GM23248 (cell line): ENCODE data around the gene LYSMD3. TPM values are rescaled to one million over a fixed set of nuclear protein-coding genes. Genes with fewer than 3 reads are reported as not detected.

Source experiments
- DNase-seq: peaks from one replicate; pipeline ENCODE4 v3.0.0-alpha.2; 2015
- H2AFZ ChIP-seq: fragments of 200-600 bp; sonication (generic); 2 replicates; pipeline ENCODE4 v1.6.1; 2016; ENCODE audit warnings: antibody characterized with exemption
- H3F3A ChIP-seq: fragments of 200-600 bp; sonication (generic); 2 replicates; pipeline ENCODE4 v1.6.1; 2016; ENCODE audit warnings: mild to moderate bottlenecking, antibody characterized with exemption, mixed run types; ENCODE audit not compliant: insufficient read depth
- H3K27ac ChIP-seq: fragments of 200-600 bp; sonication (generic); 2 replicates; pipeline ENCODE4 v1.5.1; 2016; ENCODE audit warnings: mild to moderate bottlenecking
- H3K27me3 ChIP-seq: fragments of 200-600 bp; sonication (generic); replicated peaks from 2 replicates; pipeline ENCODE4 v1.6.1; 2016; ENCODE audit warnings: mild to moderate bottlenecking; ENCODE audit not compliant: insufficient read depth
- H3K36me3 ChIP-seq: fragments of 200-600 bp; sonication (generic); 2 replicates; pipeline ENCODE4 v1.6.1; 2016; ENCODE audit warnings: low read depth, mild to moderate bottlenecking
- H3K4me1 ChIP-seq: fragments of 200-600 bp; sonication (generic); 2 replicates; pipeline ENCODE4 v1.6.1; 2016; ENCODE audit warnings: mild to moderate bottlenecking; ENCODE audit not compliant: insufficient read depth
- H3K4me2 ChIP-seq: fragments of 200-600 bp; sonication (generic); one replicate; pipeline ENCODE4 v1.6.1; 2016; ENCODE audit warnings: mild to moderate bottlenecking; ENCODE audit not compliant: unreplicated experiment
- H3K4me3 ChIP-seq: fragments of 200-600 bp; sonication (generic); 2 replicates; pipeline ENCODE4 v1.5.1; 2016; ENCODE audit warnings: mild to moderate bottlenecking
- H3K79me2 ChIP-seq: fragments of 200-600 bp; sonication (generic); 2 replicates; pipeline ENCODE4 v1.6.1; 2016; ENCODE audit warnings: mild to moderate bottlenecking; ENCODE audit not compliant: insufficient read depth
- H3K9ac ChIP-seq: fragments of 200-600 bp; sonication (generic); 2 replicates; pipeline ENCODE4 v1.6.1; 2016; ENCODE audit warnings: mild to moderate bottlenecking
- H3K9me2 ChIP-seq: fragments of 200-600 bp; sonication (generic); 2 replicates; pipeline ENCODE4 v1.6.1; 2016; ENCODE audit warnings: mixed run types, mild to moderate bottlenecking, moderate library complexity; ENCODE audit not compliant: insufficient read depth
- H3K9me3 ChIP-seq: fragments of 200-600 bp; sonication (generic); one replicate; pipeline ENCODE4 v1.6.1; 2017; ENCODE audit warnings: low read depth
- H4K20me1 ChIP-seq: fragments of 200-600 bp; sonication (generic); 2 replicates; pipeline ENCODE4 v1.6.0; 2016; ENCODE audit not compliant: insufficient read depth
- EZH2 ChIP-seq: fragments of 200-600 bp; sonication (generic); IDR thresholded peaks from 2 replicates; pipeline ENCODE4 v1.6.1; 2018; ENCODE audit warnings: antibody characterized with exemption, mild to moderate bottlenecking; ENCODE audit not compliant: insufficient read depth, poor library complexity, severe bottlenecking
- EZH2phosphoT487 ChIP-seq: fragments of 200-600 bp; sonication (generic); IDR thresholded peaks from 2 replicates; pipeline ENCODE4 v1.6.1; 2018; ENCODE audit warnings: antibody characterized with exemption, moderate library complexity, mild to moderate bottlenecking, low read depth; ENCODE audit not compliant: insufficient read depth
- WGBS, 2 experiments: methylation state at CpG; one replicate each; pipeline ENCODE4 v1.1.6; 2015 to 2017; ENCODE audit warnings: low lambda C conversion rate in 2 of 2, low coverage in 1 of 2; ENCODE audit errors: missing lambda C conversion rate in 2 of 2; 5-methylcytosine and 5-hydroxymethylcytosine counted together
- in situ Hi-C: fragments of 300-500 bp; cut with MboI; formaldehyde crosslinking; loops from 2 replicates; pipeline ENCODE4 v1.15.0; 2020
- polyA plus RNA-seq: library from polyadenylated mRNA; unstranded; fragments of >200 nt; fragmentation: Nextera tagmentation; extraction: Ambion mirVana; gene quantifications from 2 replicates; pipeline ENCODE4 v1.2.1, GENCODE V29; 2016
- total RNA-seq: library from RNA; depleted of rRNA; stranded (reverse); fragments of >200 nt; shearing (Covaris generic); gene quantifications from 2 replicates; pipeline ENCODE4 v1.2.3, GENCODE V29; 2014

The LYSMD3 gene
- total and polyA plus RNA-seq, 2 experiments from 2014 or later: 20.1 to 22.6 TPM

DNA sequence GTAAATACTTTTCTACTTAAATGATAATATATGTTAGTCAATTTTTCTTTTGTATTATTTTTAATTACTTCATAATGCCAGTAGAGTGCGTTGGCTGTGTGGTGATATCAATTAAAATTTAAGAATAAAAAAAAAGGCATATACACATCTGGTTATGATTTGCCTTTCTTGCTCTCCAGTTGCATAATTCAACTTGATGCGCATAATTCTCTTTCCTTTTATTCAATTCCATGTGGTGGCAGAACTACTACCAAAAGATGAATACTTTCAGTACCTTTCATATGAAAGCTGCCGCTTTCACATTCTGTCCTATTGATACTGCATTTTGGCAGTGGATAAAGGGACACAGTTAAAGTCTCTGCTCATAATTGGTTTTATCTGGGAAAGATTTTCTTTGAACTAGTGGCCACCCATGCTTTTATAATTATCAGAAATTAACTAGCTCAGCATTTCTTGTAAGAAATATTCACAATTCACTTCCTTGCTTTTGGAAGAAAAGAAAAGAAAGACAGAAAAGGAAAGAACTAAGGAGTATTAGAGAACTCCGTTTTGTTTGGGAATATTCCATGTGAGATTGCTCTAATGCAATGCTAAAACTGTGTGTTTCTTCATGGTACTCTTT, 16.9 kb upstream of the LYSMD3 start:
- H3F3A ChIP-seq: no peaks in the 10 kb centered on the region
- H3K4me2 ChIP-seq: no peak overlapping the region
- no peaks in the 10 kb centered on the region for H3K79me2 ChIP-seq
- peak; percentile 28 for DNase-seq
- H3K4me3 ChIP-seq: no peak overlapping the region
- no peak overlapping the region for H3K27ac ChIP-seq
- H2AFZ ChIP-seq: no peak overlapping the region
- TF ChIP-seq EZH2 (no peak), EZH2phosphoT487 (no peak)
- H3K9me2 ChIP-seq: no peaks in the 10 kb centered on the region
- 4 to 5% methylated on average over 4 of the region's 4 CpGs for WGBS, 2 experiments
- H3K9ac ChIP-seq: no peak overlapping the region
- in situ Hi-C loops: no loop called here
- H3K27me3 ChIP-seq: peaks cover 30% of the 10 kb centered on the region; the same call in 1 of the 2 replicates
- no peaks in the 10 kb centered on the region for H4K20me1 ChIP-seq
- no peaks in the 10 kb centered on the region for H3K36me3 ChIP-seq
- no peaks in the 10 kb centered on the region for H3K4me1 ChIP-seq
- H3K9me3 ChIP-seq: no peaks in the 10 kb centered on the region

DNA sequence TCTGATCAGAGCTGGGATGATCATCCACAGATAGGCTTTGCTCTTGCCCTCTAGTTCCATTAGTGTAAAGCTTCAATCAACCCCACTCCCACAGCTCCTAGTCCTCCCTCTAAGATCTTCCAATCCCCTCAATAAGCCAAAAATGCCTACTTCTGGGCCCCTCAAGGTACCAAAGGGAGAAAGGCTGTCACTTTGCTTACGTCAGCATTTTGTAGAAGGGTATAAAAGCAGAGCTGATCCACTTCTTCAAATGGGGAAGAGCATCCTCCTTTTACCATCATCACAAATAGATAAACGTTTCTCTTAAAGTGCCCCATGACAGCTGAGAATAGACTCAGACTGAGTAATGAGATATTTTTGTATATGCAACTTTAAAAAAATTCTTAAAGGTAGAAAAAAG, 16.1 kb upstream of the LYSMD3 start:
- no peak overlapping the region for H3K27ac ChIP-seq
- no peaks in the 10 kb centered on the region for H3K9me3 ChIP-seq
- WGBS, 2 experiments: 33 to 40% methylated on average over 2 of the region's 2 CpGs
- in situ Hi-C loops: no loop called here
- no peak for DNase-seq
- no peaks in the 10 kb centered on the region for H3K9me2 ChIP-seq
- H3K4me1 ChIP-seq: no peaks in the 10 kb centered on the region
- no peak overlapping the region for H3K9ac ChIP-seq
- peaks cover 30% of the 10 kb centered on the region; the same call in 1 of the 2 replicates for H3K27me3 ChIP-seq
- no peak for TF ChIP-seq EZH2
- no peak for TF ChIP-seq EZH2phosphoT487
- H3K79me2 ChIP-seq: no peaks in the 10 kb centered on the region
- no peaks in the 10 kb centered on the region for H3F3A ChIP-seq
- H3K4me3 ChIP-seq: no peak overlapping the region
- no peaks in the 10 kb centered on the region for H3K36me3 ChIP-seq
- H3K4me2 ChIP-seq: no peak overlapping the region
- H2AFZ ChIP-seq: no peak overlapping the region
- no peaks in the 10 kb centered on the region for H4K20me1 ChIP-seq

DNA sequence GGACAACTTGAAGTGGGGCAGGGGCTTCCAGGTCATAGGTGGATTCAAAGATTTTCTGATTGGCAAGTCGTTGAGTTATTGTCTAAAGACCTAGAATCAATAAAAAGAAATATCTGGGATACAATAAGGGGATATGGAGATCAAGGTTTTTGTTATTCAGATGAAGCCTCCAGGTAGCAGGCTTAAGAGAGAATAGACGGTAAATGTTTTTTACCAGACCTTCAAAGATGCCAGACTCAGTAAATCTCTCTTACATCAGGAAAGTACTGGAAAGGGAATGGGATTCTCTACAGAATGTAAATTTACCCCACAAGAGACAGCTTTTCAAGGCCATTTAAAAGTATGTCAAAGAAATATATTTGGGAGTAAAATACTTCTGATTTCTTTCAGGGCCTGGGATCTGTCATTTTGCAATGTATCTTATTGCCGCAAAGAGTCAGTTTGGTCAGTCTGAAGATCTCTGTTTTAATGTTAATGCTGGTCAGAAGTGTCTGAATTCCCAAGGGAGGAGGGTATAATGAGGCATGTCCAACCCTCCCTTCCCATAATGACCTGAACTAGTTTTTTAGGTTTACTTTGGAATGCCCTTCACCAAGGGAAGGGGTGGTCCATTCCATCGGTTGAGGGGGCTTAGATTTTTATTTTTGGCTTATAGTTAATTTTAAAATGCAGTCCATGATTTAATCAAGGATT, 13.6 kb upstream of the LYSMD3 start:
- in situ Hi-C loops: no loop called here
- Histone ChIP-seq H3K4me3 (no peak overlapping the region), H3K9ac (no peak overlapping the region), H2AFZ (no peak overlapping the region), H3K4me2 (no peak overlapping the region), H4K20me1 (no peaks in the 10 kb centered on the region), H3K27ac (no peak overlapping the region), H3K4me1 (no peaks in the 10 kb centered on the region), H3K36me3 (no peaks in the 10 kb centered on the region), H3K79me2 (no peaks in the 10 kb centered on the region), H3F3A (no peaks in the 10 kb centered on the region), H3K27me3 (peaks cover 25% of the 10 kb centered on the region; the same call in 1 of the 2 replicates), H3K9me3 (no peaks in the 10 kb centered on the region), H3K9me2 (no peaks in the 10 kb centered on the region)
- no peak for DNase-seq
- 40% methylated on average over 4 of the region's 4 CpGs for WGBS, 2 experiments
- TF ChIP-seq EZH2: no peak

DNA sequence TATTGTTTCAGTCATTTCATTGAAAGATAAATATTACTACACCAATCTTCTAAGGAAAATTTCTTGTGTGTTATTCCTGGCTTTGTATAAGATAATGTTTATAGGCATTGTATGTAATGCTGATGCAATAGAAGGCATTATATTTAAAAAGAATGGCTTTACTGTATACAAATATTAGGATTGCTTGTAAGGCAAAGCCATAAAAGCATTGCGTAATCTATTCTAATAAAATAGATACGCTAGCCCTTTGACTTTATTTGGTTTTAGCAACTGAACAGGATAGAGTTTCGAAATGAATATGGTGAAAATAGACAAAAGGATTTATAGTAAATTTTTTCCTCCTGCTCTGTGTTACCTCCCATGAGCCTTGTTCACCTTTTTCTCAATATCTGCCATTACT, 5.5 kb upstream of the LYSMD3 start:
- peaks cover 19% of the 10 kb centered on the region; the same call in 1 of the 2 replicates for H3K27me3 ChIP-seq
- no peaks in the 10 kb centered on the region for H3K9me2 ChIP-seq
- no peak overlapping the region for H3K4me3 ChIP-seq
- no peak overlapping the region for H3K9ac ChIP-seq
- H3K36me3 ChIP-seq: no peaks in the 10 kb centered on the region
- peaks cover 5% of the 10 kb centered on the region; the same call in 1 of the 2 replicates for H3K4me1 ChIP-seq
- H3F3A ChIP-seq: peaks cover 3% of the 10 kb centered on the region
- 0 out of 2 replicates have a peak, but pooled peaks cover 5% of the 10 kb centered on the region for H3K79me2 ChIP-seq
- in situ Hi-C loops: no loop called here
- no peak overlapping the region for H3K4me2 ChIP-seq
- no peak for DNase-seq
- WGBS, 2 experiments: 67 to 69% methylated on average over 3 of the region's 3 CpGs
- no peaks in the 10 kb centered on the region for H3K9me3 ChIP-seq
- no peaks in the 10 kb centered on the region for H4K20me1 ChIP-seq
- H3K27ac ChIP-seq: no peak overlapping the region
- H2AFZ ChIP-seq: no peak overlapping the region
- no peak for TF ChIP-seq EZH2phosphoT487
- TF ChIP-seq EZH2: no peak
